ENCODE results near the gene EEIG2. TPM values are rescaled to one million over a fixed set of nuclear protein-coding genes. Genes with fewer than 3 reads are reported as not detected.
"Not testable (repeated sequence)": the region's sequence is repeated elsewhere in the genome, so short reads cannot be mapped to it uniquely, and the experiment has no call there.

The EEIG2 gene
- total and polyA plus RNA-seq, 2 experiments from 2014 or later: 5.4 to 12.2 TPM

DNA sequence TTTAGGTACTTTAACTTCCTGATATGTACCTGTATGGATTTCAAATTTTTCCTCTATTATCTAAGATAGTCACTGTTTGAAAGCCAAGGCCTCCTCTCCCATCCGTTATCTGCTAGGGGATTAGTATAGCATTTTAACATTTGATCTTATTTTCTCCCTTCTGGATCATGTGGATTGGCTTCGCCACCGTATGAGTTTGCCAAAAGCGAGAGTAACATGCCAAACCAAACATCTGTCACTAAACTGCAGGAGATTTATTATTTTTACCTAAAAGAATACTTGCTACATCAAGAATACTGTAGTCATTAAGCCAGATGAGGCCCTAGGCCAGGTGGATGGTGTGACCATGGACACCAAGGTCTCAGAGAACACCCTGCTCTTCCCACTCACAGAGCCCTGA lies 28.5 kb upstream of the EEIG2 start:
- Histone ChIP-seq H3K4me1 (ENCODE audit: low read depth) (no peaks in the 10 kb centered on the region), H3K27me3 (no peaks in the 10 kb centered on the region), H3K36me3 (no peaks in the 10 kb centered on the region), H3K4me3 (no peak overlapping the region), H3K9me3 (ENCODE audit: low read depth) (no peaks in the 10 kb centered on the region), H3K27ac (no peak overlapping the region)
- TF ChIP-seq, protein P1, sequence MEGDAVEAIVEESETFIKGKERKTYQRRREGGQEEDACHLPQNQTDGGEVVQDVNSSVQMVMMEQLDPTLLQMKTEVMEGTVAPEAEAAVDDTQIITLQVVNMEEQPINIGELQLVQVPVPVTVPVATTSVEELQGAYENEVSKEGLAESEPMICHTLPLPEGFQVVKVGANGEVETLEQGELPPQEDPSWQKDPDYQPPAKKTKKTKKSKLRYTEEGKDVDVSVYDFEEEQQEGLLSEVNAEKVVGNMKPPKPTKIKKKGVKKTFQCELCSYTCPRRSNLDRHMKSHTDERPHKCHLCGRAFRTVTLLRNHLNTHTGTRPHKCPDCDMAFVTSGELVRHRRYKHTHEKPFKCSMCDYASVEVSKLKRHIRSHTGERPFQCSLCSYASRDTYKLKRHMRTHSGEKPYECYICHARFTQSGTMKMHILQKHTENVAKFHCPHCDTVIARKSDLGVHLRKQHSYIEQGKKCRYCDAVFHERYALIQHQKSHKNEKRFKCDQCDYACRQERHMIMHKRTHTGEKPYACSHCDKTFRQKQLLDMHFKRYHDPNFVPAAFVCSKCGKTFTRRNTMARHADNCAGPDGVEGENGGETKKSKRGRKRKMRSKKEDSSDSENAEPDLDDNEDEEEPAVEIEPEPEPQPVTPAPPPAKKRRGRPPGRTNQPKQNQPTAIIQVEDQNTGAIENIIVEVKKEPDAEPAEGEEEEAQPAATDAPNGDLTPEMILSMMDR (IDR thresholded peaks at IDR 0.05; ENCODE audit: low read depth, low read length): no peak
- DNase-seq (ENCODE audit: low read depth in 1 of 2, low spot score in 1 of 2): no peak

DNA sequence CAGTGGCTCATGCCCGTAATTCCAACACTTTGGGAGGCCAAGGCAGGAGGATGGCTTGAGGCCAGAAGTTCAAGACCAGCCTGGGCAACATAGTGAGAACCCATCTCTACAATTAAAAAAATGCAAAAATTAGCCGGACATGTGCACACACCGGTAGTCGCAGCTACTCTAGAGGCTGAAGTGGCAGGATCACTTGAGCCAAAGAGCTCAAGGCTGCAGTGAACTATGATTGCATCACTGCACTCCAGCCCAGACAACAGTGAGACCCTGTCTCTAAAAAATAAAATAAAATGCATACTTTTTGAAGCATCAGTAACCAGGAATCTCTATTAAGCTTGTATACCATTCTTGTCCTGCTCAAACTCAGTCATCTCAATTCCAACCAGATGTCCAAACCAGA lies 27.2 kb upstream of the EEIG2 start:
- Histone ChIP-seq H3K9me3 (ENCODE audit: low read depth) (no peaks in the 10 kb centered on the region), H3K36me3 (no peaks in the 10 kb centered on the region), H3K4me1 (ENCODE audit: low read depth) (no peaks in the 10 kb centered on the region), H3K4me3 (no peak overlapping the region), H3K27me3 (no peaks in the 10 kb centered on the region), H3K27ac (no peak overlapping the region)
- TF ChIP-seq, protein P1 (IDR thresholded peaks at IDR 0.05; ENCODE audit: low read depth, low read length): no peak
- no peak for DNase-seq (ENCODE audit: low read depth in 1 of 2, low spot score in 1 of 2)

DNA sequence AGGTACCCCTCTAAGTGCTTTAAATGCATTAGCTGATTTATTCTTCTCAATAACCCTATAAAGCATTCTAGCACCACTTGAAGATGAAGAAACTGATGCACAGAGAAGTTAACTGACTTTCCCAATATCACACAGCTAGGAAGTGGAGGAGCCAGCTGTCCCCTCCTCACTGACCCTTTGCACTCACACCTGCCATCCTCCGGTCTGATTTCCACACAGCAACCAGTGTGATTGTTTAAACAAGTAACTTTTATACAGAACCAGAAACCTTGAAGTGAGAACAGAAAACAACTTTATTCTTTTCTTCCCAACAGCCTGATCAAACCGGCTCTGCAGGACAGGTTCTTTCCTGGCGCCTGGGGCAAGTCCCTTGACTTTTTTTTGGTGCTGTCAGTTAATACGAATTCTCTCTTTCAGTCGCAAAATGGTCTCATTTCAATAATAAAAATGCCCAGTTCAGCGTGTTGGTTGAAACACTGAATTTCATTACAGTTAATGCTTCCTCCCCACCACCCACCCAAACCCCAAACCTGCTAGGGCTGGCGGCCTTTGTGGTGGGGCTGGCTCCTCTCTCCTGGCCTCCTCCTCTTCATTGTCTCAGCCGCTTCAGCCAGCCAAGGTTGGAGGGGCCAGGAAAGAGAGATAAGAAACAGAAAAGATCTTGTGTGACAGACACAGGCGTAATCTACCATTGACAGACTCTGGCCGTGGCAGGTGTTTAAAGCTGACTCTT lies 26.4 kb upstream of the EEIG2 start:
- Histone ChIP-seq H3K4me1 (ENCODE audit: low read depth) (no peaks in the 10 kb centered on the region), H3K27ac (no peak overlapping the region), H3K36me3 (no peaks in the 10 kb centered on the region), H3K27me3 (no peaks in the 10 kb centered on the region), H3K9me3 (ENCODE audit: low read depth) (no peaks in the 10 kb centered on the region), H3K4me3 (no peak overlapping the region)
- no peak for DNase-seq (ENCODE audit: low read depth in 1 of 2, low spot score in 1 of 2)
- TF ChIP-seq, protein P1 (IDR thresholded peaks at IDR 0.05; ENCODE audit: low read depth, low read length): no peak

DNA sequence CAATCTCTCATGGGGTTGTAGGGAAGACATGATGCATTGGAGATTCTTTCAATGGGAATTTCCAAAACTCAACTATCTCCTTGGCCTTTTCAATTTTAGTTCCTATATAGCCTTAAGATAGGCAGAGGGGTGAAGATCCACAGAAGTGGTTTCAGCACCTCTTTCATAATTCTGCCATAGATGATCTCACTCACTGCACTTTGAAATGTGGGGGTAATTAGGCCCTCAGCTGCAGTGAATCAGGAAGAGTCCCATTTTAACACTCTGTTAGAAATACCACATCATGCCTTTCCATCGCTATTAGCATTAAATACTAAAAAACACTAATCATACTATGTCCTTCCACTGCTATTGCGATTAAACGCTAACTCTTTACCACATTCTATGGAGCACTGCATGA lies 25.1 kb upstream of the EEIG2 start:
- no peak overlapping the region for H3K4me3 ChIP-seq
- TF ChIP-seq, protein P1 (IDR thresholded peaks at IDR 0.05; ENCODE audit: low read depth, low read length): no peak
- no peak overlapping the region for H3K27ac ChIP-seq
- H3K36me3 ChIP-seq: no peaks in the 10 kb centered on the region
- no peak for DNase-seq (ENCODE audit: low read depth in 1 of 2, low spot score in 1 of 2)
- H3K4me1 ChIP-seq (ENCODE audit: low read depth): no peaks in the 10 kb centered on the region
- H3K27me3 ChIP-seq: no peaks in the 10 kb centered on the region
- no peaks in the 10 kb centered on the region for H3K9me3 ChIP-seq (ENCODE audit: low read depth)

DNA sequence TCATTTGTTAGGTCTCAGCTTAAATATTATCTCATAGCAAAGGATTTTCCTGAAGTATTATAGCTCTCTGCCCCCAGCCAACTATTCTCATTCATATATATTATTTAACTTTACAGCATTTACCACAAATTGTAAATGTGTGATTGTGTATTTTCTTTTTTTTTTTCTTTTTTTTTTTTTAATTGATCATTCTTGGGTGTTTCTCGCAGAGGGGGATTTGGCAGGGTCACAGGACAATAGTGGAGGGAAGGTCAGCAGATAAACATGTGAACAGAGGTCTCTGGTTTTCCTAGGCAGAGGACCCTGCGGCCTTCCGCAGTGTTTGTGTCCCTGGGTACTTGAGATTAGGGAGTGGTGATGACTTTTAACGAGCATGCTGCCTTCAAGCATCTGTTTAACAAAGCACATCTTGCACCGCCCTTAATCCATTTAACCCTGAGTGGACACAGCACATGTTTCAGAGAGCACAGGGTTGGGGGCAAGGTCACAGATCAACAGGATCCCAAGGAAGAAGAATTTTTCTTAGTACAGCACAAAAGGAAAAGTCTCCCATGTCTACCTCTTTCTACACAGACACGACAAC lies 24.5 kb upstream of the EEIG2 start:
- not testable (repeated sequence) for H3K4me3 ChIP-seq; DNase-seq (ENCODE audit: low read depth in 1 of 2, low spot score in 1 of 2); H3K27me3 ChIP-seq; H3K27ac ChIP-seq; H3K36me3 ChIP-seq; H3K9me3 ChIP-seq (ENCODE audit: low read depth); H3K4me1 ChIP-seq (ENCODE audit: low read depth)

DNA sequence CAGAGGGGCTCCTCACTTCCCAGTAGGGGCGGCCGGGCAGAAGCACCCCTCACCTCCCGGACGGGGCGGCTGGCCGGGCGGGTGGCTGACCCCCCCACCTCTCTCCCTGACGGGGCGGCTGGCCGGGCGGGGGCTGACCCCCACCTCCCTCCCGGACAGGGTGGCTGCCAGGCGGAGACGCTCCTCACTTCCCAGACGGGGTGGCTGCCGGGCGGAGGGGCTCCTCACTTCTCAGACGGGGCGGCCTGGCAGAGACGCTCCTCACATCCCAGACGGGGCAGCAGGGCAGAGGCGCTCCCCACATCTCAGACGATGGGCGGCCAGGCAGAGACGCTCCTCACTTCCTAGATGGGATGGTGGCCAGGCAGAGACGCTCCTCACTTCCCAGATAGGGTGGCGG lies 23.9 kb upstream of the EEIG2 start:
- H3K4me3 ChIP-seq; H3K9me3 ChIP-seq (ENCODE audit: low read depth); H3K27ac ChIP-seq; DNase-seq (ENCODE audit: low read depth in 1 of 2, low spot score in 1 of 2); H3K27me3 ChIP-seq; H3K4me1 ChIP-seq (ENCODE audit: low read depth); H3K36me3 ChIP-seq: not testable (repeated sequence)

DNA sequence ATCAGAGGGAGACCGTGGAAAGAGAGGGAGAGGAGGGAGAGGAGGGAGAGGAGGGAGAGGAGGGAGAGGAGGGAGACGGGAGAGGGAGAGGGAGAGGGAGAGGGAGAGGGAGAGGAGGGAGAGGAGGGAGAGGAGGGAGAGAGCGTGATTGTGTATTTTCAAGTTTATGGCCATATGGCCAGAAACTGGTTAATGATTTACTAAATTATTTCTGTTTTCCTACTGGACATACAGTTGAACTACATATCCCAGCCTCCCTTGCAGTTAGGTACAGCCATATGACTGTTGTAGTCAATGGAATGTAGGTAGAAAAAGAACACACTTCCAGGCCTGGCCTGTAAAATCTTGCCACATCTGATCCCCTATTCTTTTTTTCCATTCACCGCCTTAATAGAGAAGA lies 23.1 kb upstream of the EEIG2 start:
- H3K27me3 ChIP-seq; H3K9me3 ChIP-seq (ENCODE audit: low read depth); H3K27ac ChIP-seq; DNase-seq (ENCODE audit: low read depth in 1 of 2, low spot score in 1 of 2); H3K36me3 ChIP-seq; H3K4me1 ChIP-seq (ENCODE audit: low read depth); H3K4me3 ChIP-seq: not testable (repeated sequence)

Data from cardiac muscle cell (in vitro differentiated cells and primary cell).